HG03095 (cell line): ENCODE results near the gene SMARCA2.

Source experiments
- ATAC-seq: cut with Tn5 transposase; IDR thresholded peaks from one replicate; pipeline ENCODE4 v1.9.1; 2021; ENCODE audit warnings: moderate library complexity; ENCODE audit not compliant: unreplicated experiment

The SMARCA2 gene

DNA sequence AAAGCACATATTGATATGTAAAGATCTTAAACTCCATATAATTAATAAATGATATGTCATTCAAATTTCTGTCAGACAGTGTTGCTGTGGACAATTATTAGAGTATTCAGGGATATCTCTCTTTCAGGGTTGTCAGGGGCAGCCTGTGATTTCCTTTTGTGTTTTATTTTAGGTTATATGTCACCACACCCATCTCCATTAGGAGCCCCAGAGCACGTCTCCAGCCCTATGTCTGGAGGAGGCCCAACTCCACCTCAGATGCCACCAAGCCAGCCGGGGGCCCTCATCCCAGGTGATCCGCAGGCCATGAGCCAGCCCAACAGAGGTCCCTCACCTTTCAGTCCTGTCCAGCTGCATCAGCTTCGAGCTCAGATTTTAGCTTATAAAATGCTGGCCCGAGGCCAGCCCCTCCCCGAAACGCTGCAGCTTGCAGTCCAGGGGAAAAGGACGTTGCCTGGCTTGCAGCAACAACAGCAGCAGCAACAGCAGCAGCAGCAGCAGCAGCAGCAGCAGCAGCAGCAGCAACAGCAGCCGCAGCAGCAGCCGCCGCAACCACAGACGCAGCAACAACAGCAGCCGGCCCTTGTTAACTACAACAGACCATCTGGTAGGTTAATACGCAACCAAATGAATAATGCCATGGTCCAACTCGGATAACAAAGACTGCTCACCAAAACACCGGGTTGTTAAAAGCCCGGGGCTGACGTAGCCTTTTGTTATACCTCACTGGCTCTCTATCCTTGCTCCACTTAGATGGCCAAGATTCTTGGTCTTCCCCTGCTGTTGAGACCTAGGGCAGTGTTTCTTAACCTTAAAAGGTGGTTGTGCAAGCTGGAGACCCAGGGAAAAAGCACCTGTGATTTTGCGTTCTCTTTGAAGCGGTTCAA is 24.4 kb downstream of the SMARCA2 start:
- ATAC-seq = no peak

DNA sequence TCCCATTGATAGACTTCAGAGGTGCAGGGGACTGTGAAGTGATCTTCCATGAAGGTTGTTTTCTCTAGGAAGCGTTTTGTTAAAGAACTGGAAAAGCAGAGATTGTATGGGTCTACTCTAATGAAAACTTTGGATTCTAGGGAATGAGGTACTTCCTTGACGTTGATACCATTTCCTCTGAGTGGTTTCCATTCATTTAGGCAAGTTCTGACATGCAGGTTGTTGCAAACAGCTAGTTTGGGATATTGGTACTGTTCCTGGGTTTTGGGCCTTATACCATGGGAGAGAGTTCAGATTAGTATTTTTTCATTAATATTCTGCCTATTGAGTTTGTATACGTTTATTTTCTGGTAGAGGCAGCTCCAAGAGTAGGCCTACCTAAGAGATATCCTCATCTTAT is 25.7 kb downstream of the SMARCA2 start:
- ATAC-seq = no peak

DNA sequence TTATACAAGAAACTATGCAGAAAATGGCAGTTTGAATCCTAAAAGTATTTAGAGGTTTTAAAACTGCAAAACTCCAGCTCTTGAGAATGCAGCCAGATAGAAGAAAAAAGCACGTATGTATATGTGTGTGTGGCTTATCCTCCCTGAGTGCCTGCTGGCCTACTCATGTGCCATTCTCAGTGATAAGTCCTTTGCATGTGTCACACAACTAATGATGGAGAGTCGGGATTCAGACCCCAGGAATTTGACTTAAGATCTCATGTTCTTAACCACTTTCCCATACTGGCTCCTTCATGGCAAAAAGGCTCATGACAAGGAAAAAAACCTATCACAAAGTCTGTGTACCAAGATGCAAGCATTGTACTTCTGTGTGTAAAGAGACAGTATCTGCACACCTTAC is 26.6 kb downstream of the SMARCA2 start:
- ATAC-seq = no peak

DNA sequence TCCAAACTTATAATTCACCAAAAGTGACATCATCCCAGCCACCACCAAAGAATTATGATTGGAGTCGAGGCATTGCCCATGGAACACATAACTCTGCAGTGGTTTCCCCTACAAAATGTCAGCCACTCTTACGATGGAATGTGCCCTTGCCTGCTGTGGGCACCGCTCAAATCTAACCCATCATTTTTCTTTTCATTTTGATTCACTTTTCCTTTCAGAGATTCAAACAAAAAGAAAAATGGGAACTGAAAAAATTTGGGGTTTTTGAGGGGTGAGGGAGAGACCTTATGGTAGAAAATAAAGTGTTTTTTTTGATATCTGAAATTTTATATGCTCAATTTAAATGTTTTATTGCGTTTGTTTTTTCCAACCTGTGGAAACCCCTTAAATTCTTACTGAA is 28.1 kb downstream of the SMARCA2 start:
- ATAC-seq = no peak

DNA sequence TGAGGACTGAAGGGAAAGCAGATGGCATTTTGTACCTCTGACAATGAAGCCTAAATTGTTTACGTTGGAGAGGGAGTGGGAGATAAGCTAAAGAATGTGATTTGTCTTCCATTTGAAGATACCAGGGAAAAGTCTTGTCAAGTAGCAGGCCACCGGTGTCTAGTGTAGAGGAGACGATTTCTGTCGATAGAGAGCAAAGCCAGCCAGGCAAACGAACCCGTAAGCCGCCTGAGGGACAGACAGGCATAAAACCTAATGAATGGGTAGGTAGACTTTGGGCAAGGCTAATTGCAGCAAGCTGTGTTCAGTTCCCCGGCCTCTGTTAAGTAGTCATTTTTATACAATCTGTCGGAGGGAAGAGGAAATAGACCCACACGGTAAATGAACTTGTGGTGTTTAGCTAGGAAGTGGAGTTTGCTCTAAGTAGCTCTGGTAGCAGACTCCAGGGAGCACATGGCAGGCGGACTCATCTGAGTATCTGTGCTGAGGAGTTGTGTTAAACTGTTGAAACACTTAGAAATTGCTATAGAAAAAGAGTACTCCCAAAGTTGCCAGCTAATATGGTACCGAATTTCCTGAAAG is 28.8 kb downstream of the SMARCA2 start:
- ATAC-seq = no peak

DNA sequence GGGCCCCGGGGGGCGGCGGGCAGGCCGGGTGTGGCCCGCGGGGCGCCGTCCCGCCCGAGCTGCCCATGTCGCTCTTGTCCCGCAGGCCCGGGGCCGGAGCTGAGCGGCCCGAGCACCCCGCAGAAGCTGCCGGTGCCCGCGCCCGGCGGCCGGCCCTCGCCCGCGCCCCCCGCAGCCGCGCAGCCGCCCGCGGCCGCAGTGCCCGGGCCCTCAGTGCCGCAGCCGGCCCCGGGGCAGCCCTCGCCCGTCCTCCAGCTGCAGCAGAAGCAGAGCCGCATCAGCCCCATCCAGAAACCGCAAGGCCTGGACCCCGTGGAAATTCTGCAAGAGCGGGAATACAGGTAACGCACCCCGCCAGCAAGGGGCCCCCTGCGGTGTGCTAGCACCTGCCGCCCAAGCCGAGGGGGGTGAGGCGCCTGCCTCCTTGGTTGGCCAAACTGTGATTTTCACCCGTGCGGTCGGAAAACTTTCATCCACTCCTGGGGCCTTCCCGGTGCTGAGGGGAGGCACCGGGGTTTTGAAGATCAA is 32.1 kb downstream of the SMARCA2 start:
- no peak for ATAC-seq

DNA sequence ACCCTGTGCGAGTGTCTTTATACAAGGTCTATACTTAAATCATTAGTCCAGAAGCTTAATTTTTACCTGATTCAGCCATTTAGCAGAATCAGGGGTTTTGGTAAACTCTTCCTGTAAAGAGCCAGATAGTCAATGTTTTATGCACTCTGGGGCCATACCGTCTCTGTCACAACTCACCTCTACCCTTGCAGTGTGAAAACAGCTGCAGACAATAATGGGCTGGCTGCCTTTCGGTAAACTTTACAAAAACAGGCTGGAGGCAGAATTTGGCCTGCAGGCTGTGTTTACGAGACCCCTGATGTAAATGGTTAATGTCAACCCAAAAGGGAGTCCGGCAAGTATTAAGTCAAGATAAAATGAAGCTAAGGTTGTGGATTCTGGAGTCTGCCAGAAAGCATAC is 32.8 kb downstream of the SMARCA2 start:
- no peak for ATAC-seq

DNA sequence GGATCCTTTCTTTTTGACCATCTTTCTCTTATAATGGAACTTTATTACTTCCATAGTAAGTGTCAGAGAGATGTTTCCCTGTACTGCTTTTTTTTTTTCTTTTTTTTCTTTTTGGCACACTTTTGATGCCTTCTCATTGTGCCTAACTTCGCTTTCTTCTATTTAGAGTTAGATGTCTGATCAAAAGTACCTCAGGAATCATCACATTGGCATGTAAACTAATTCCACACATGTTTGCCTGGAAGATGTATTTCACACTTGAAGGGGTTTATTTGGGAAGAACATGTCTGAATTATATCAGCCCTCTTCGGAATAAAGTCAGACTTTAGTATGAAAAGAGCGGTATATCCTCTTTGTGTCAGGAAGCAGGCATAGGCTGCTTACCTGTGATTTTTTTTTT is 35.1 kb downstream of the SMARCA2 start:
- no peak for ATAC-seq

DNA sequence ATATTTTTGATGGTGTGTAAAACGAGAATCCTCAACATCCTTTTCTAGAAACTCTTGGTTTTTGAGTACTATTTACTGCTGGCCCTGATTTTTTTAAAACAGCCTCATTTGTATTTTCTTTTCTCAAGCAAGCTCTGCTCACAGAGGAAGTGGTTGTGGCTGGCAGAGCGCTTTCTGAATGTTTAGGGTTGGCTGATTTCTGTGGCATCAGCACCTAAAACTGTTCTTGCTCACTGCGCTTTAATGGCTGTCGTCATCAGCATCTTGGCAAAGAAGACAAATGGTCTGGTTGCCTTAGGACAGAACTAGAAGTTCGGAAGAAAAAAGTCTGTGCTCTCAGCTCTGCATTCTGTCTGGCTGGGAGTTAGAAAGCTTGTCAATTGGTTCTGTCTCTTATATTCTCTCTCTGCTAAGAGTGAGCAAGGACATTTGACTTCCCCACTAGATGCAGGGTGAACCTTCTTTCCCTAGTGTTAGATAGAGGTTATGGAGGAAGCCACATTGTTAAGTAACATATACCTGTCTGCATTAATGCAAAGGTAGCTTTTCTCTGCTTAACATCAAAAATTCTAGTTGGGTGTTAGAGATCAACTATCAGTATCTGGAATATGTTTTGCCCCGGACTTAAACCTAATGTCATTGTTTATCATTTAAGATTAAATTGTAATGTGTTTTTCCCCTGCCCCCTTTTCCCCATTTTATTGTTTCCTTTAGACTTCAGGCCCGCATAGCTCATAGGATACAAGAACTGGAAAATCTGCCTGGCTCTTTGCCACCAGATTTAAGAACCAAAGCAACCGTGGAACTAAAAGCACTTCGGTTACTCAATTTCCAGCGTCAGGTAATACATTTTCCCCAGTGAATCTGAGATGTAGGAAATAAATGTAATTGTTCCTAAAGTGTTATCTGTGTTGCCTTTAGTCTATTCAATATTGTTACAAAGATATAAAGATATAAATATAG is 39.0 kb downstream of the SMARCA2 start:
- peak; percentile 93 for ATAC-seq

DNA sequence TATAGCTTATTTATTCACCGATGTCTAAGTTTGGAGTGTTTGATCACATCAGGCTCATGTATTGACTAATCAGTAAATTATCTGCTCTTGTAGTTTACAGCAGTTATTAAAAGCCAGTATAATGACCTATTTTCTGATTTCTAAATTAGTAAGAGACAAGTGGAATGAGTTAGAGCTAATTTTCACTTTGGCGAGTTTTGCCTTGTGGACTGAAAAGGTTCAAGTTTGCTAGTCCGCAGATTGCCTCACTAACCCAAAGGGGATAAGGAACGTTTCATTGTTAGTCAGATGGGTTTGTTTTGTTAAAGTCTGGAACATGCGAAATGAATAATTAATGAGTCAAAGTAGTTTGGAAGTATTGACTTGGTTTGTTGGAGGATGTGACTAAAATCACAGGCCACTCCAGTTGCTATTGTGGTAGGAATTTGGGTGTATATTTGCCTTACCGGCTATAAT is 40.1 kb downstream of the SMARCA2 start:
- ATAC-seq = no peak

DNA sequence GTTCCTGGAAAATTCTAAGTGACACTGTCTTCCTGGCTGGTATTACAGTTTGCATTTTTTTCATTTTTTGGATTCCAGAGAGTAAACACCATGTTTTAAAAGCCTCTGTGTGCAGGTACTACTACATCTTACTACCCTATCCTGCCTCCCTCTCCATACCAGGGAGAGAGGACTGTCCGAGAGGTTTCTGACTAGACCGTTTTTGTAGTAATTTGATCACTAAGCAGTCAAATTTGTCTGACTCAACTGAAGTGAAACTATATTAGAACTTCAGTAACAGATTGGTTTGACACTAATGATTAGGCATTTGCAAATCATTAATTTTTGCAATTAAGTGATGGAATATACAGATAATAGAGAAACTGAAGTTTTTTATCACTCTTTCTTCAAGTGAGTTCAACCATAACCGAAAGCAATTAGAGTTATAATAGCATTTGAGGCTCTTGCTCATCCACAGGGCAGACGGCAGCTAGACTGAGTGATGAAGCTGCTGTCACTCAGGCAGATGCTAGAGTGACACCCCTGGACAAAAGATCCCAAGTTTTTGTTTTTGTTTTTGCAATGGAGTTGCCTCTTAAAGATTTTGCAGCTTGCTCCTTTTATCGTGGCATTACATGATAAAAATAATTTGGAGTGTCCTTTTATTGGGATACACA is 44.3 kb downstream of the SMARCA2 start:
- no peak for ATAC-seq

DNA sequence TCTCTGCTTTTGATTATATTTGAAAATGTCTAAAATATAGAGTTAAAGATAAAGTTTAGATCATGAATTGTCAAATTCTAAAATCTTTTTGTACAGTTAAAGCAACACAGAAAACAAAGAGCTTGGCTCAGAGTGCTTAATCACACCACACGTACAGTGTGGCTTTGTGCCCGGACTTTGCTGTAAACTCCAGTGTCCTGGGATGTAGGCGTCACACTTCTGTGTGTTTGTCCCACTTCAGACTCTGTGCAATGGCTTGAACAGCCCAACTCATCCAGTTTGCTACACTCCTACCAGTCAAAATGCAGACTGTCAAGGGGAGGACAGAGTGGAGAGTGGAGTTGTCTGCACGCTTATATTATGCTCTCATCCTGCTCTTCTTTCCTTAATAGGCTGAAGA is 45.3 kb downstream of the SMARCA2 start:
- ATAC-seq = no peak

DNA sequence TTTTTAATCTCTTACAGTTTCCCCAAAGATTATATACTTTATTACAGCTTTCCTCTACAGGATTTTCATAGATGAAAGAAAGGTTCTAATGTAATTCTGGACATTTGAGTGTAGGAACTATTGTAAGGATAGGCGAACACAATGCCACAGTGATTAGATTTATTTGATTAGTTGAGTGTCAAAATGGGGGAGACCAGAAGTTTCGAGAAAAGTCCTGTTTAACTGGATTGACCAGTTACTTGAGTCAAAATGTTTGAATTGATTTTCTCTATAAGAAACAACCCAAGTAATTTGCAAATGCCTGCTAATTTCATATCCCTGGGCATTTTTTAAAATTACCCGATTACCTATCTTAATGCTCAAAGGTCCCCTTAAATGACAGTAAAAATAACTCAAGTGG is 50.6 kb downstream of the SMARCA2 start:
- no peak for ATAC-seq

DNA sequence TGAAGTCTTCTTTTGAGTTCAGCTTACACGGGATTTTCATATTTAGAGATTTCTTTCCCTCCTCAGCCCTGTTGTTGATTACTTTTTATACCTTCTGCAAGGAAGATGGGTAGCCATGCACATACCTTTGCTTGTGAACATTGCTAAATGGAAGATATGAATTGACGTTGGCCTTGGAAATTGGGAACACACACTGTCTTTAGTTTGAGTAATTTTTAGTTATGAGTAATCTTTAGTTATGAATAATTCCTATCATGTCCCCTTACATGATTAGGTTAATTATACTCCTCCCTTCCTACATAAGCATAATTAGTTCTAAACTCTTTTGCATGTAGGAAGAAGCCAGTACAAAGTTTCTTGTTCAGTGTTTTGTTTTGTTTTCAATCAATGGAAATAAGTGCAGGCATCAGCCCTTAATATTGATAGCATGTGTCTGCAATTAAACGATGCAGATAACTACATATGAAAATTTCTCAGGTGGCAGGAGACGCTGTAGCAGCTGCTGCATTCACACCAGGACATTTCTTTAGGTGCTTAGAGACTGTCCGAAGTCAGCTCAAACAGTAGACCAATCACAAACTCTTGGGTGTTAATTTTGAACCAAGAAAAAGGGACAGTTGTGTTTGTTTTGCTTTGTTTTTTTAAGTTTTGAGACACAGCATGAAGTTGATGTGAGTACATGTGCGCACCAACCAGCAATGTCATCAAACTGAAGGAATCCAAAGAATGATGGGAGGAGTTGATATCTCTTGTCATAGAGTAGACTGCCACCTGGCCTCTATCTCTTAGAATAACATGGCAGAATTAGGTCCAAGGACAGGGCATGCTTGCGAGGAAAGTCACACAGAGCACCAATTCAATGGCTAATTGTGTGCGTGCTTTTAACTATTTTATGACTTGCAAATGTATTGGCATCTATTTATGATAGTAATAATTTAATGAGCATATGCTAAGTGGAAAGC is 51.4 kb downstream of the SMARCA2 start:
- no peak for ATAC-seq

DNA sequence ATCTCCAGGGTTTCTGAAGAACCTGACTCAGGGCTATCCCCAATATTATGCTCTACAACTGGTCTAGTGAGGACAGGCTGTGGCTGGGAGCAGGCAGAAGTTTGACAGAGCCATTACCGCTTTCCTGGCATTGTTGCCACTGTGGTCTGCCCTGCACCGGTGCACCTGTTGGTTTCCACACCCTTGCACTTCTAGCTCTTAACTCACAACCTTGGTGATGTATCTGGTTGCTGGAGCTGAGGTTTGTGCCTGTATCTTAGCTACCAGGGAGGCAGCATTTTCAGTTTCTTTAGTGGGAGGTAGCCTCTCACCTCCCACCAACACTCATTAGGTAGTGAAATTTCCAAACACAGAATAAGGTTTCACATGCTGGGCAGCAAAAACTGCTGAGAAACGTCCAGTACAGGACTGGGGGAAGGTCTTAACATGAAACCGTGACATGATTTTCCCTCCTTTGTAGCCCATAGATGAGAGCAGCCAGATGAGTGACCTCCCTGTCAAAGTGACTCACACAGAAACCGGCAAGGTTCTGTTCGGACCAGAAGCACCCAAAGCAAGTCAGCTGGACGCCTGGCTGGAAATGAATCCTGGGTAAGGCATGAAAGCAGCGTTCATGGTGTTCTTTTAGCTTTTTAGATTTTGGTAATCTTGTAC is 57.7 kb downstream of the SMARCA2 start:
- no peak for ATAC-seq

DNA sequence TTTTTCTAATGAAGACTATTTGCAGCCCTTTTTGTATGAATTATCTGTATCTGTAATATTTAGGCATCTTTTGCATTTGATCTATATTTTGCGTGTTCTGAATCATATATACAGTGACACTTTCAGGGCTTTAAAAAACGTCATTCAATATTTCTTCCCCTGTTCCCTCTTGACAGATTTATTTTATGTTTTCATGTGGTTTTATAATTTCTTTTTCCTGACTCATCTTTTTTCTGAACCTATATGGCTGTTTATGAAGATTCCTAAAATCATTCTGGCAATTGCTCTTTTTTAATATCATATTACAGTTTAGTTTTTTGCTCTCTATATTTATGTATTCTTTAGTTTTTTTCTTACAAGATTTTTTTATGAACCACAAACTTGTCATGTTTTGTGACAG is 67.6 kb downstream of the SMARCA2 start:
- no peak for ATAC-seq

DNA sequence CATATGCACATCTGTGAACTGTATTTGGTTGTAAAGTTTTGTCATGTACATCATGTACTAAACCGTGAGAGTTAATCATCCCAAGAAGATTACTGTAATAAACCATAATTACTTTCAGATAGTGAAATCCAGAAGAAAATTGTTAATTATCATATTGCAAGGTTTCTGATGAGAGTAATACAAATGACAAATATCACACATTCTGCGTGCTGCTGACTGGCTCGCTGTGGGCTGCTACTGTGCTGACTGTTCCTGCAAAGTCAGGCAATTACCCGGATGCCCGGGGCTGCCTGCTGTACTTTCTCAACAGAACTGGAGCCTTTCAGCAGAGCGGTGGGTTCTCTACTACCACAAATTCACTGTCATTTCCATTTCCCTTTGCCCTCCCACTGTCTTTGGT is 68.3 kb downstream of the SMARCA2 start:
- no peak for ATAC-seq

DNA sequence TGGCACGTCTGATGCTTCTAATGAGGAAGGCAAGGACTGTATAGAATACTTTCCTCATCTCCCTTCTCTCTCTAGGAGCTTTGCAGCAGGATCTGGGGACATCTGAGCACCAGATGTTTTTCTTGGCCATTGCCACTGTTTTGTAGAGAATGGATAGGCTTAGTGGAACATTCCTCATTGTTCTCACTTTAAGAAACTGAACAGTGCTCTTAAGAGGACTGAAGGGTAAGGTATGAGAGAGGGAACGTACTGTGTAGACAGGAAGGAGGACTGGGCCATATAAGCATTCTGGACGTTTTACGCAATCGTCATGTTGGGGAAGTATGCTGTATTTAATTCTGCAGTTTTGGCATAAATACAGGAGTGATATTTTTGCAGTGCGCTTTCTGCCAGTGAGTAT is 70.6 kb downstream of the SMARCA2 start:
- ATAC-seq = no peak

DNA sequence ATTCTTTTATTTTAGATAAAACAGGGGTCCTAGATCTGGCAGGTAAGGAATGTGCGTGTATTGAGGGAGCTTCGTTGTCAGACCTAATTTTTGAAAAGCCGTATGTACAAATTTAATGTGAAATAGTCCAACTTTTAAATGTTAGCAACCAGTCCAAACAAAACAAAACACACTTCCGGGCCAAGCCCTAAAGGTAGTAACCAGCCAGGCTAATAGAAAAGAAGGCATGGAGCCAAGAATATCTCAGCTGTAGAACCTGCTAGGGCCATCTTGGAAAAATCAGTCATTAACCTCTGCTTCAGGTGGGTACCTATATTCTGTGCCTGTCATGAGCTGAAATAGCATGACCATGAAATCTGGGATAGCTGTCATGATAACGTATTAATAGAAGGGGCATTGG is 71.0 kb downstream of the SMARCA2 start:
- ATAC-seq = no peak
